Fibroblast of lung (primary cell): ENCODE data around the gene MYBPH. TPM values are rescaled to one million over a fixed set of nuclear protein-coding genes. Genes with fewer than 3 reads are reported as not detected.

Experiments used
- DNase-seq, 2 donors: peaks; one replicate each; pipeline versions ENCODE4 v3.0.0 to v3.0.0-alpha.2; 2010; ENCODE audit warnings: low read depth in 2 of 2
- H2AFZ ChIP-seq: 2 replicates; pipeline ENCODE4 v1.5.1; 2012; ENCODE audit warnings: low read length, control low read depth, inconsistent platforms
- H3K27ac ChIP-seq: 2 replicates; pipeline ENCODE4 v1.5.1; 2011; ENCODE audit warnings: low read length, control low read depth; ENCODE audit not compliant: insufficient read depth
- H3K27me3 ChIP-seq: 2 replicates; pipeline ENCODE4 v1.5.1; 2011; ENCODE audit warnings: mild to moderate bottlenecking, low read length; ENCODE audit not compliant: control insufficient read depth, insufficient read depth
- H3K36me3 ChIP-seq: 2 replicates; pipeline ENCODE4 v1.5.1; 2011; ENCODE audit warnings: low read length; ENCODE audit not compliant: control insufficient read depth, insufficient read depth
- H3K4me1 ChIP-seq: 2 replicates; pipeline ENCODE4 v1.5.1; 2011; ENCODE audit warnings: low read length; ENCODE audit not compliant: control insufficient read depth, insufficient read depth; ENCODE audit errors: extremely low read depth
- H3K4me2 ChIP-seq: 2 replicates; pipeline ENCODE4 v1.5.1; 2011; ENCODE audit warnings: low read length, control low read depth; ENCODE audit not compliant: insufficient read depth; ENCODE audit errors: extremely low read depth
- H3K4me3 ChIP-seq, 4 experiments: fragments of 200-600 bp in 1 of 4; sonication (generic) in 1 of 4; replicated peaks in 1 of 4; 2 replicates each; pipeline ENCODE4 v1.5.1; 2011 to 2016; ENCODE audit warnings: low read length in 4 of 4, low read depth in 3 of 4, mild to moderate bottlenecking in 3 of 4, control low read depth in 2 of 4, inconsistent platforms in 1 of 4, mixed read lengths in 1 of 4; ENCODE audit not compliant: insufficient read depth in 1 of 4; ENCODE audit errors: control extremely low read depth in 1 of 4
- H3K79me2 ChIP-seq: 2 replicates; pipeline ENCODE4 v1.5.1; 2012; ENCODE audit warnings: mild to moderate bottlenecking, low read length, inconsistent platforms; ENCODE audit not compliant: control insufficient read depth, insufficient read depth
- H3K9ac ChIP-seq: 2 replicates; pipeline ENCODE4 v1.5.1; 2011; ENCODE audit warnings: mild to moderate bottlenecking, low read length, control low read depth; ENCODE audit not compliant: insufficient read depth
- H3K9me3 ChIP-seq: 2 replicates; pipeline ENCODE4 v1.5.1; 2012; ENCODE audit warnings: low read depth, low read length; ENCODE audit not compliant: control insufficient read depth, insufficient read depth
- H4K20me1 ChIP-seq: 2 replicates; pipeline ENCODE4 v1.5.1; 2011; ENCODE audit warnings: low read length; ENCODE audit not compliant: control insufficient read depth, insufficient read depth; ENCODE audit errors: extremely low read depth
- EZH2 ChIP-seq: IDR thresholded peaks from 2 replicates; pipeline ENCODE4 v1.5.1; 2012; ENCODE audit warnings: low read length, control low read depth, mild to moderate bottlenecking; ENCODE audit errors: missing control alignments
- polyA plus RNA-seq, 2 donors: library from polyadenylated mRNA; depleted of rRNA in 1 of 2; stranded (reverse) in 1 of 2; unstranded in 1 of 2; fragments of >200 nt; gene quantifications; 2 replicates each; pipeline ENCODE4 v1.2.1, GENCODE V29; 2011 to 2012; ENCODE audit warnings: missing spikeins in 1 of 2
- total RNA-seq: library from RNA; depleted of rRNA; stranded (reverse); fragments of >200 nt; gene quantifications from 2 replicates; pipeline ENCODE4 v1.2.1, GENCODE V29; 2014
- TF ChIP-seq, protein P1 (sequence below), 2 donors: IDR thresholded peaks in 1 of 2; conservative IDR thresholded peaks in 1 of 2; 1 replicate in 1 of 2; 2 replicates in 1 of 2; pipeline ENCODE4 v1.5.1; 2011 to 2012; ENCODE audit warnings: low read length in 2 of 2, control low read depth in 1 of 2, inconsistent platforms in 1 of 2, low read depth in 1 of 2, mild to moderate bottlenecking in 1 of 2

The MYBPH gene
- total and polyA plus RNA-seq, 2 donors (not counting 1 experiment from before 2014, with no cell fraction given), result 0.17 to 5.5 TPM

DNA sequence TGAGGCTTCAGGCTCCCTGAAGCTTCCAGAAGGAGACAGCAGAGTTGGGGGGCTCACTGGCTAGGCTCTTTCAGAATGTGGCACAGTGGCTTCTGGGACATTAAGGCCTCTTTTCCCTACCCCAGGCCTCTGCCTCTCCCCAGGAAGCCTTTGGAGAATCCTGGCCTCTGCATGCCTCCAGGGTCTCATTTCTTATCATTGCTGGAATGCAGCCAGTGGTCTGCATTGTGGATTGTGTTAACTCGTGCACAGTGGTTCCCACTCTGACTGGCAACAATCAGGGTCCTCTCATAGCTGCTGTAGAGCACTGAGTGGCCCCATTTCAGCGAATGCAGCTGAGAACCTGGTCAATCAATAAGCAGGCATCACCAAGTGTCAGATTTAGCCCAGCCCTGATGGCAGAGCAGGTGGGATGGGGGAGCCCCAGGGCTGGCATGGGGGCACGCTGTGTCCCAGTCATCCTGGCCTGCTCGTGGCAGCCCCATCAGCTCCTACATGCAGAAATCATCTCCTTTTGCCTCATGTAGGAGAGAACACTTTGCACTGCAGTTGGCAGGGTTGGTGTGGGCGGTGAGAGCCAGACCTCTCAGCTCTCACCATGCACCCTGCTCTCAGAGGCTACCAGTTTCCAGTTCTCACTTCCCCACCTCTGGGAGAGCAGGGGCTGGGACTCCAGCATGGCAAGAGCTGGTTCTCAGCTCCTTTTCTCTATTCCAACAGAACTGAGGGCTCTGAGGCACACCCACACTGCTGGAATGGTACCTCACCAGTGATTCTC, 34.7 kb downstream of the MYBPH start:
- H3K4me2 ChIP-seq, result no peak overlapping the region
- no peak overlapping the region for H2AFZ ChIP-seq
- no peak overlapping the region for H3K9ac ChIP-seq
- H3K79me2 ChIP-seq, result no peaks in the 10 kb centered on the region
- H3K27me3 ChIP-seq, result no peaks in the 10 kb centered on the region
- H3K4me1 ChIP-seq, result peaks cover 3% of the 10 kb centered on the region
- no peaks in the 10 kb centered on the region for H3K9me3 ChIP-seq
- no peak overlapping the region for H3K27ac ChIP-seq
- DNase-seq, result no peak
- H3K4me3 ChIP-seq, result no peak overlapping the region
- no peaks in the 10 kb centered on the region for H3K36me3 ChIP-seq
- TF ChIP-seq, protein P1, sequence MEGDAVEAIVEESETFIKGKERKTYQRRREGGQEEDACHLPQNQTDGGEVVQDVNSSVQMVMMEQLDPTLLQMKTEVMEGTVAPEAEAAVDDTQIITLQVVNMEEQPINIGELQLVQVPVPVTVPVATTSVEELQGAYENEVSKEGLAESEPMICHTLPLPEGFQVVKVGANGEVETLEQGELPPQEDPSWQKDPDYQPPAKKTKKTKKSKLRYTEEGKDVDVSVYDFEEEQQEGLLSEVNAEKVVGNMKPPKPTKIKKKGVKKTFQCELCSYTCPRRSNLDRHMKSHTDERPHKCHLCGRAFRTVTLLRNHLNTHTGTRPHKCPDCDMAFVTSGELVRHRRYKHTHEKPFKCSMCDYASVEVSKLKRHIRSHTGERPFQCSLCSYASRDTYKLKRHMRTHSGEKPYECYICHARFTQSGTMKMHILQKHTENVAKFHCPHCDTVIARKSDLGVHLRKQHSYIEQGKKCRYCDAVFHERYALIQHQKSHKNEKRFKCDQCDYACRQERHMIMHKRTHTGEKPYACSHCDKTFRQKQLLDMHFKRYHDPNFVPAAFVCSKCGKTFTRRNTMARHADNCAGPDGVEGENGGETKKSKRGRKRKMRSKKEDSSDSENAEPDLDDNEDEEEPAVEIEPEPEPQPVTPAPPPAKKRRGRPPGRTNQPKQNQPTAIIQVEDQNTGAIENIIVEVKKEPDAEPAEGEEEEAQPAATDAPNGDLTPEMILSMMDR (conservative IDR thresholded peaks at IDR 0.05 in 1 of 2, IDR thresholded peaks at IDR 0.05 in 1 of 2; ENCODE audit: low read depth in 1 of 2, low read length in 2 of 2), result no peak
- TF ChIP-seq EZH2, result no peak
- no peaks in the 10 kb centered on the region for H4K20me1 ChIP-seq

- Histone ChIP-seq H3K27me3 (no peaks in the 10 kb centered on the region), H3K79me2 (no peaks in the 10 kb centered on the region), H3K4me1 (peaks cover 3% of the 10 kb centered on the region), H3K36me3 (no peaks in the 10 kb centered on the region), H3K9ac (no peak overlapping the region), H4K20me1 (no peaks in the 10 kb centered on the region), H3K4me3 (no peak overlapping the region), H3K27ac (no peak overlapping the region), H3K4me2 (no peak overlapping the region), H3K9me3 (no peaks in the 10 kb centered on the region), H2AFZ (no peak overlapping the region)
- no peak for DNase-seq
- TF ChIP-seq EZH2, result no peak
- TF ChIP-seq, protein P1 (conservative IDR thresholded peaks at IDR 0.05 in 1 of 2, IDR thresholded peaks at IDR 0.05 in 1 of 2; ENCODE audit: low read depth in 1 of 2, low read length in 2 of 2), result no peak
Measured at GRCh38 chr1:203139976-203140475, 35.6 kb downstream of the MYBPH start.

GRCh38 chr1:203138066-203138465, 37.6 kb downstream of the MYBPH start:
- Histone ChIP-seq H3K27me3 (no peaks in the 10 kb centered on the region), H3K36me3 (no peaks in the 10 kb centered on the region), H3K9me3 (no peaks in the 10 kb centered on the region), H3K27ac (no peak overlapping the region), H3K79me2 (no peaks in the 10 kb centered on the region), H4K20me1 (no peaks in the 10 kb centered on the region), H3K9ac (no peak overlapping the region), H3K4me1 (no peaks in the 10 kb centered on the region), H3K4me3 (no peak overlapping the region), H2AFZ (no peak overlapping the region), H3K4me2 (no peak overlapping the region)
- DNase-seq, result no peak
- TF ChIP-seq, protein P1 (conservative IDR thresholded peaks at IDR 0.05 in 1 of 2, IDR thresholded peaks at IDR 0.05 in 1 of 2; ENCODE audit: low read depth in 1 of 2, low read length in 2 of 2), result no peak
- no peak for TF ChIP-seq EZH2
